Karpas-422 (cell line): ENCODE data around the gene SPRR2F. TPM values are rescaled to one million over a fixed set of nuclear protein-coding genes. Genes with fewer than 3 reads are reported as not detected.

Experiments used
- DNase-seq: peaks from one replicate; pipeline ENCODE4 v3.0.0-alpha.2; 2015
- H2AFZ ChIP-seq: fragments of 200-600 bp; sonication (generic); 2 replicates; pipeline ENCODE4 v1.6.1; 2014; ENCODE audit warnings: antibody characterized with exemption, low read length, mixed read lengths
- H3K27ac ChIP-seq: fragments of 200-600 bp; sonication (generic); 2 replicates; pipeline ENCODE4 v1.5.1; 2014; ENCODE audit warnings: mild to moderate bottlenecking, low read length, moderate library complexity
- H3K27me3 ChIP-seq: fragments of 200-600 bp; sonication (generic); 2 replicates; pipeline ENCODE4 v1.6.1; 2014; ENCODE audit warnings: low read length, mixed read lengths
- H3K36me3 ChIP-seq: fragments of 200-600 bp; sonication (generic); 2 replicates; pipeline ENCODE4 v1.6.1; 2014; ENCODE audit warnings: low read length, mixed read lengths; ENCODE audit not compliant: insufficient read depth
- H3K4me1 ChIP-seq: fragments of 200-600 bp; sonication (generic); 2 replicates; pipeline ENCODE4 v1.6.1; 2014; ENCODE audit warnings: mild to moderate bottlenecking, low read length, mixed read lengths
- H3K4me2 ChIP-seq: fragments of 200-600 bp; sonication (generic); 2 replicates; pipeline ENCODE4 v1.6.1; 2014; ENCODE audit warnings: low read length, low read depth, mild to moderate bottlenecking; ENCODE audit not compliant: poor library complexity, severe bottlenecking
- H3K4me3 ChIP-seq: fragments of 200-600 bp; sonication (generic); 2 replicates; pipeline ENCODE4 v1.5.1; 2014; ENCODE audit warnings: mild to moderate bottlenecking, antibody characterized with exemption, low read length, mixed read lengths
- H3K79me2 ChIP-seq: fragments of 200-600 bp; sonication (generic); 2 replicates; pipeline ENCODE4 v1.6.1; 2014; ENCODE audit warnings: mild to moderate bottlenecking, low read length, mixed read lengths
- H3K9ac ChIP-seq: fragments of 200-600 bp; sonication (generic); 2 replicates; pipeline ENCODE4 v1.6.0; 2014; ENCODE audit warnings: low read length
- H3K9me2 ChIP-seq: fragments of 200-600 bp; sonication (generic), shearing (Covaris generic); replicated peaks from 2 replicates; pipeline ENCODE4 v1.6.0; 2014; ENCODE audit warnings: mild to moderate bottlenecking, low read length, moderate library complexity; ENCODE audit not compliant: insufficient read depth
- H3K9me3 ChIP-seq: fragments of 300-700, 200-600 bp; sonication (generic); 2 replicates; pipeline ENCODE4 v1.6.1; 2014; ENCODE audit warnings: low read length, mixed read lengths
- H4K20me1 ChIP-seq: fragments of 200-600 bp; sonication (generic); 2 replicates; pipeline ENCODE4 v1.6.1; 2014; ENCODE audit warnings: mild to moderate bottlenecking, antibody characterized with exemption, low read length, low read depth; ENCODE audit not compliant: insufficient read depth
- total RNA-seq: library from RNA; depleted of rRNA; stranded (reverse); fragments of >200 nt; shearing (Covaris generic); gene quantifications from 2 replicates; pipeline ENCODE4 v1.2.3, GENCODE V29; 2014; ENCODE audit warnings: low replicate concordance; rRNA removed

SPRR2F gene, protein sequence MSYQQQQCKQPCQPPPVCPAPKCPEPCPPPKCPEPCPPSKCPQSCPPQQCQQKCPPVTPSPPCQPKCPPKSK
- not detected in 2 replicates for total RNA-seq

DNA sequence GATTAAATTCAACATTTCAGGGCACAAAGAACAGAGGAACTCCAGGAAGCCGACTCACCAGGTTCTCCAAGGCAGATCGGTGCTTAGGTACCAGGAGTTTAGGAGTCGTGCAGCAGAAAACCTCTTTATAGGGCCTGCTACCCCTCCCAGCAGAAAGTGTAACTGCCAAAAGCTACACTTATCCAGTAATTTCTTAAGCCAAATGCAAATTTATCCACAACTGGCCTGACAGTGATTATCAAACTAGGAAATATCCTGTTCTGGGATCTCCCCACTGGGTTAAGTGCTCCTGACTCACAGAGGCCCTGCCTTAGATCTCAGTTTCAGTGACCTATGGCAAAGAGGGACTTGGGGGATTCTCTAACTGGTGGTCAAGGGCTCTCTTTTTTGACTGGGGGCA is at the start of gene SPRR2F:
SPRR2F (minus strand) TSS at position 101 of the 400 bp plus-strand sequence. CDS start 783 bp downstream, outside the sequence.
- Histone ChIP-seq H3K4me1 (no peaks in the 10 kb centered on the region), H2AFZ (no peak within 1 kb of the TSS), H3K4me3 (no peak within 1 kb of the TSS), H3K9ac (no peak within 1 kb of the TSS), H4K20me1 (no peaks in the 10 kb centered on the region), H3K36me3 (no peaks in the 10 kb centered on the region), H3K79me2 (no peaks in the 10 kb centered on the region), H3K4me2 (no peak within 1 kb of the TSS), H3K9me3 (no peaks in the 10 kb centered on the region), H3K27ac (no peak within 1 kb of the TSS), H3K27me3 (no peaks in the 10 kb centered on the region), H3K9me2 (no peaks in the 10 kb centered on the region)
- DNase-seq, result no peak

DNA sequence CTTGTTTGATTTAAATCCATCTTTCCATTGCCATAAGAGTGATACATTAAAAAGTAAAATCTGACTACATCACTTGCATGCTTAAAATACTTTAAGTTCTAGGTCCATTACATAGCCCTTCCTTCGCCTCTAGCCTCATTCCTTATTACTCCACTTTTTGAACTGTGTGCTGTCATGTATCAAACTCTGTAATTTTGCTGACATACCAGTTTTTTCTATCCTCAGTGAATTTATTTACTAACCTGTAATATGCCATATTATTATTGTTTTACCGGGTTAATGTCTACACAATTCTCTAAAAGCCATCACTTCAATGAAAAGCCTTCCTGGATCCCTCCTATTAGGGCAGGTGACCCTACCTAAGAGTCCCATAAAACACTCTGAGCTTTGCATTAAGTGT is 42.2 kb upstream of the SPRR2F start:
- no peaks in the 10 kb centered on the region for H4K20me1 ChIP-seq
- no peak overlapping the region for H2AFZ ChIP-seq
- H3K4me1 ChIP-seq, result no peaks in the 10 kb centered on the region
- H3K9me3 ChIP-seq, result no peaks in the 10 kb centered on the region; the same call in 1 of the 2 replicates
- H3K36me3 ChIP-seq, result no peaks in the 10 kb centered on the region
- no peak overlapping the region for H3K4me3 ChIP-seq
- DNase-seq, result no peak
- H3K9ac ChIP-seq, result no peak overlapping the region
- H3K4me2 ChIP-seq, result no peak overlapping the region
- H3K27me3 ChIP-seq, result 0 out of 2 replicates have a peak, but pooled peaks cover 5% of the 10 kb centered on the region
- no peaks in the 10 kb centered on the region for H3K79me2 ChIP-seq
- H3K9me2 ChIP-seq, result no peaks in the 10 kb centered on the region
- H3K27ac ChIP-seq, result no peak overlapping the region

DNA sequence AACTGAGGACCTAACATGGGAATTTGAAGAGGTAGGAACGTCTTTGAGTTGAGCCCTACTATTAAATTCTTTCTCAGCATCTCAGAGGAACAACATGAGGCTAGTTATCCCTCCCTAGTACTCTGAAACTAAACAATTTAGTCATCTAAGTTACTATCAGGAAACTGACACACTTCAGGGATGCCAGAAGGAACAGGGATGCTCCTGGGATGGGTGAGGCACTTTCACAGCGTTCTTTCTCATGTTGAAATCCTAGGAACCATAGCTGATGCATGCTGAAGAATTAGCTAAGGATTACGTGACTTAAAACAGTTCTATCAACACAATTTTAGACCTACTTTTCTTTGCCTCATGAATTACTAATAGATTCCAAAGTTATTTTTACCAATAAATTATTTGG is 39.2 kb upstream of the SPRR2F start:
- Histone ChIP-seq H3K36me3 (no peaks in the 10 kb centered on the region), H3K4me3 (no peak overlapping the region), H3K9me3 (no peaks in the 10 kb centered on the region), H3K9me2 (no peaks in the 10 kb centered on the region), H3K4me1 (no peaks in the 10 kb centered on the region), H3K27ac (no peak overlapping the region), H3K4me2 (no peak overlapping the region), H3K79me2 (no peaks in the 10 kb centered on the region), H3K9ac (no peak overlapping the region), H2AFZ (no peak overlapping the region), H4K20me1 (no peaks in the 10 kb centered on the region), H3K27me3 (0 out of 2 replicates have a peak, but pooled peaks cover 5% of the 10 kb centered on the region)
- DNase-seq, result no peak

DNA sequence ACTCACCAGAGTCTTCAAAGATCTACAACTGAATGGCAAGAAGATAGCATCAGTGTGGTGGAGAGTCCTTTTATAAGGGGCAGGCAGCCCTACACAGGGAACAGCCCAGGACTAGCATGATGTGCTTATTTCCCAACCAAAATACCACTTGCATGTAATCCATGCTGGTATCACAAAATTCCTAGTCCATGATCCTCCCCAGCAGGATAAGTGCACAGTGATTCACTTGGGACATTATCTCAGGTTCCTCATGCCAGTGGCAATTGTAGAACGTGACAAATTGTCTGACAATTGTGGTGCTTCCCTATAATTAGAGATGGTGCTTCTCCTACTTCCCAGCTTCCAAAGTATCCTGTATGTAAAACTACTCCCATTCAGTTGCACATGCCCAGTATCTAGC is 37.5 kb upstream of the SPRR2F start, which contains the start of gene SPRR2G:
SPRR2G (minus strand) TSS at position 45 of the 400 bp plus-strand sequence. CDS start 780 bp downstream, outside the sequence.
- Histone ChIP-seq H3K9me2 (no peaks in the 10 kb centered on the region), H3K4me3 (no peak within 1 kb of the TSS)
- no peak for DNase-seq

DNA sequence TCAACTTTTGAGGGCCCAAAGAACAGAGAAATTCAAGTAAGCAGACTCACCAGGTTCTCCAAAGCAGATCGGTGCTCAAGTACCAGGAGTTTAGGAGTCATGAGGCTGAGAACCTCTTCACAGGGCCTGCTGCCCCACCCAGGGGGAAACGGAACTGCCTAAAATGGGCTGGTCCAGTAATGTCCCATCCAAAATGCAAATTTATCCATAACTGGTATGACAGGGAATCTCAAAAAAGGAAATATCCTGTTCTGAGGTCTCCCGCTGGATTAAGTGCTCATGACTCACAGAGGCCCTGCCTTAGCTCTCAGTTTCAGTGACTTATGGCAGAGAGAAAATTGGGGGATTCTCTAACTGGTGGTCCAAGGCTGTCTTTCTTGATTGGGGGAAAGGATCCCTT is 28.1 kb upstream of the SPRR2F start:
- no peaks in the 10 kb centered on the region for H3K27me3 ChIP-seq
- no peaks in the 10 kb centered on the region for H3K9me3 ChIP-seq
- no peak for DNase-seq
- no peaks in the 10 kb centered on the region for H3K4me1 ChIP-seq
- no peaks in the 10 kb centered on the region for H4K20me1 ChIP-seq
- H3K27ac ChIP-seq, result no peak overlapping the region
- no peaks in the 10 kb centered on the region for H3K36me3 ChIP-seq
- no peak overlapping the region for H3K4me2 ChIP-seq
- H3K9me2 ChIP-seq, result no peaks in the 10 kb centered on the region
- H3K9ac ChIP-seq, result no peak overlapping the region
- no peak overlapping the region for H2AFZ ChIP-seq
- no peaks in the 10 kb centered on the region for H3K79me2 ChIP-seq
- H3K4me3 ChIP-seq, result no peak overlapping the region

More for the DNA sequence above, 37.5 kb upstream of the SPRR2F start, which contains the start of gene SPRR2G:
- H3K27ac ChIP-seq, result no peak within 1 kb of the TSS
- no peak within 1 kb of the TSS for H3K4me2 ChIP-seq
- H3K27me3 ChIP-seq, result 0 out of 2 replicates have a peak, but pooled peaks cover 5% of the 10 kb centered on the region
- H3K9ac ChIP-seq, result no peak within 1 kb of the TSS
- no peaks in the 10 kb centered on the region for H3K4me1 ChIP-seq
- H2AFZ ChIP-seq, result no peak within 1 kb of the TSS
- no peaks in the 10 kb centered on the region for H3K9me3 ChIP-seq
- H3K79me2 ChIP-seq, result no peaks in the 10 kb centered on the region
- H3K36me3 ChIP-seq, result no peaks in the 10 kb centered on the region
- H4K20me1 ChIP-seq, result no peaks in the 10 kb centered on the region

DNA sequence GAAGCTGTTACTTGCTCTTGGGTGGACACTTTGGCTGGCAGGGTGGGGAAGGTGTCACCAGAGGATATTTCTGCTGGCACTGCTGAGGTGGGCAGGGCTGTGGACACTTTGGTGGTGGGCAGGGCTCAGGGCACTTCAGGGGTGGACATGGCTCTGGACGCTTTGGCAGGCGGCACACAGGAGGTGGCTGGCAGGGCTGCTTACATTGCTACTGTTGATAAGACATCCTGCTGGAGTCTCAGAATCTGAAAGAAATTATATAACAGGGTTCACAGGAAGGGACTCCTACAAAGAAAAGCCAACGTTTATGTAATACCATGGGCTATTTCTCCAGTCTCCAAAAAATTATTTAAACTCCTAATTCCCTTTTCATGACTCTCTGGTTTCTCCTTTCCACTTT is 27.2 kb upstream of the SPRR2F start:
- H4K20me1 ChIP-seq, result no peaks in the 10 kb centered on the region
- H3K27me3 ChIP-seq, result no peaks in the 10 kb centered on the region
- no peak for DNase-seq
- H3K36me3 ChIP-seq, result no peaks in the 10 kb centered on the region
- no peak overlapping the region for H3K4me2 ChIP-seq
- H3K9ac ChIP-seq, result no peak overlapping the region
- H3K4me1 ChIP-seq, result no peaks in the 10 kb centered on the region
- no peaks in the 10 kb centered on the region for H3K79me2 ChIP-seq
- H3K9me3 ChIP-seq, result no peaks in the 10 kb centered on the region
- no peak overlapping the region for H3K27ac ChIP-seq
- no peak overlapping the region for H2AFZ ChIP-seq
- H3K4me3 ChIP-seq, result no peak overlapping the region
- H3K9me2 ChIP-seq, result no peaks in the 10 kb centered on the region

DNA sequence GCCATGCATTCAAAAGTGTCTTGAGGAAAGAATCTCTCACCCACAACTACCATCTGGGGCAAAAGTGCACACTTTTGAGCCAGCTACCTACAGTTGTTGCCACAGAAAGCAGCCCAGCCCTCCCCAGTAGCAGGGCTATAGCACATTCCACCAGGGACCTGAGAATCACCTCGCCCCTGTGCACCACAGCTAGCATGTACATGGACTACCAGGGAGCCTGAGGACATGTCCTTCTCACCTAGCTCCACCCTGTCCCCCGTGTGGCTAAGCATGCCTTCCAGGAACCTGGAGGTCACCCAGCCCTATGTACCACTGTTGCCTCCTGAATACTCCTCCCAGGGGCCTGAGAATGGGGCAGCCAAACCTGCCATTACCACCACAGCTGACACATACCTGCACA is 20.4 kb upstream of the SPRR2F start:
- no peak overlapping the region for H3K27ac ChIP-seq
- H3K4me2 ChIP-seq, result no peak overlapping the region
- no peaks in the 10 kb centered on the region for H3K36me3 ChIP-seq
- H3K4me3 ChIP-seq, result no peak overlapping the region
- H3K9me2 ChIP-seq, result no peaks in the 10 kb centered on the region
- no peak overlapping the region for H2AFZ ChIP-seq
- no peaks in the 10 kb centered on the region for H3K4me1 ChIP-seq
- no peak for DNase-seq
- no peak overlapping the region for H3K9ac ChIP-seq
- no peaks in the 10 kb centered on the region for H3K79me2 ChIP-seq
- no peaks in the 10 kb centered on the region for H3K9me3 ChIP-seq
- H3K27me3 ChIP-seq, result no peaks in the 10 kb centered on the region
- no peaks in the 10 kb centered on the region for H4K20me1 ChIP-seq

DNA sequence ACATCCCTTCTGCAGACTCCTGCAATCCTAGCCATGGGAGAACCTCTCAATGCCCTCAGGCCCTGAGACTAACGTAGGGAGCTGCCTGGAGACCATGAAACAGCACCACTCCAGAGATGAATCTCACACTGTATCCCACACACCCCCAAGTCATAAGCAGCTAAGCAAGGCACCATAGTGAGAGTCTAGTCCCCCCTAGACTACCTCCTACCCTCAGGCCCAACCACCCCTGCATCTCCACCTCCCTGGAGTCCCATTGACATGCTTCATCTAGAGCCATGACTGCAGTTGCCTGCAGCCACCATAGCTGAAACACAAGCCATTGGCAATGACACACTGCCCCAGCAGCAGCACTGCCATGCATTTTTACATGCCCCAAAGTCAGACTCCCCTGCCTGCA is 20.0 kb upstream of the SPRR2F start:
- H3K9me2 ChIP-seq, result no peaks in the 10 kb centered on the region
- no peak overlapping the region for H3K4me3 ChIP-seq
- no peak overlapping the region for H3K4me2 ChIP-seq
- DNase-seq, result no peak
- H3K9ac ChIP-seq, result no peak overlapping the region
- H3K36me3 ChIP-seq, result no peaks in the 10 kb centered on the region
- no peaks in the 10 kb centered on the region for H3K9me3 ChIP-seq
- no peak overlapping the region for H2AFZ ChIP-seq
- H3K4me1 ChIP-seq, result no peaks in the 10 kb centered on the region
- no peaks in the 10 kb centered on the region for H3K27me3 ChIP-seq
- H3K79me2 ChIP-seq, result no peaks in the 10 kb centered on the region
- no peak overlapping the region for H3K27ac ChIP-seq
- H4K20me1 ChIP-seq, result no peaks in the 10 kb centered on the region
